HEK293 (cell line): ENCODE data around the gene TIRAP.

ENCODE experiments used
- CTCF ChIA-PET: fragments of 350-600 bp; formaldehyde crosslinking; extraction: SDS; loops from one replicate; lab custom pipeline; 2021; ENCODE audit warnings: antibody characterized with exemption; lab: Yijun Ruan, JAX
- POLR2A ChIA-PET: fragments of 300-600 bp; formaldehyde crosslinking; extraction: SDS; loops from one replicate; lab custom pipeline; 2020; ENCODE audit warnings: antibody characterized with exemption, inconsistent platforms; lab: Yijun Ruan, JAX
- H3K27ac ChIP-seq: fragments of 200-500 bp; sonication (Bioruptor generic); 2 replicates; pipeline ENCODE4 v1.5.1; 2014; ENCODE audit warnings: low read depth, low read length, control low read depth, inconsistent platforms; ENCODE audit errors: extremely low read depth
- H3K36me3 ChIP-seq, 2 experiments: fragments of 200-500 bp in 1 of 2; sonication (Bioruptor generic) in 1 of 2; 1 replicate in 1 of 2; 2 replicates in 1 of 2; pipeline ENCODE4 v1.5.1; 2014 to 2017; ENCODE audit warnings: inconsistent platforms in 2 of 2, low read length in 2 of 2; ENCODE audit not compliant: control insufficient read depth in 2 of 2, insufficient read depth in 1 of 2
- H3K4me1 ChIP-seq: fragments of 200-500 bp; sonication (Bioruptor generic); 2 replicates; pipeline ENCODE4 v1.5.1; 2014; ENCODE audit warnings: mild to moderate bottlenecking, low read length, inconsistent platforms; ENCODE audit not compliant: control insufficient read depth, insufficient read depth
- H3K4me3 ChIP-seq: 2 replicates; pipeline ENCODE4 v1.5.1; 2011; ENCODE audit warnings: low read depth, mild to moderate bottlenecking, control low read depth, low read length, moderate library complexity
- H3K9me3 ChIP-seq: fragments of 200-500 bp; sonication (Bioruptor generic); 2 replicates; pipeline ENCODE4 v1.5.1; 2014; ENCODE audit warnings: low read depth, low read length, inconsistent platforms; ENCODE audit not compliant: control insufficient read depth, insufficient read depth
- ATF2 ChIP-seq: fragments of 450-650 bp; formaldehyde crosslinking; IDR thresholded peaks from 2 replicates; pipeline ENCODE4 v1.5.1; 2016; ENCODE audit warnings: missing biosample characterization, missing genetic modification characterization, low read depth
- GFI1B ChIP-seq: fragments of 450-650 bp; formaldehyde crosslinking; IDR thresholded peaks from 2 replicates; pipeline ENCODE4 v1.5.1; 2016; ENCODE audit warnings: missing biosample characterization, missing genetic modification characterization
- GLI4 ChIP-seq: fragments of 450-650 bp; formaldehyde crosslinking; IDR thresholded peaks from 2 replicates; pipeline ENCODE4 v1.5.1; 2016; ENCODE audit warnings: missing biosample characterization, missing genetic modification characterization
- KLF9 ChIP-seq: fragments of 450-650 bp; formaldehyde crosslinking; IDR thresholded peaks from 2 replicates; pipeline ENCODE4 v1.5.1; 2016; ENCODE audit warnings: missing biosample characterization, missing genetic modification characterization, low read depth
- REPIN1 ChIP-seq: fragments of 450-650 bp; formaldehyde crosslinking; IDR thresholded peaks from 2 replicates; pipeline ENCODE4 v1.5.1; 2017; ENCODE audit warnings: missing biosample characterization, missing genetic modification characterization, low read depth
- SCRT2 ChIP-seq: fragments of 450-650 bp; formaldehyde crosslinking; IDR thresholded peaks from 2 replicates; pipeline ENCODE4 v1.5.1; 2016; ENCODE audit warnings: missing biosample characterization, missing genetic modification characterization
- ZNF335 ChIP-seq: fragments of 450-650 bp; formaldehyde crosslinking; conservative IDR thresholded peaks from 2 replicates; pipeline ENCODE4 v1.5.1; 2016; ENCODE audit warnings: missing biosample characterization, missing genetic modification characterization
- ZNF623 ChIP-seq: fragments of 450-650 bp; formaldehyde crosslinking; IDR thresholded peaks from 2 replicates; pipeline ENCODE4 v1.5.1; 2016; ENCODE audit warnings: missing biosample characterization, missing genetic modification characterization
- ZNF76 ChIP-seq: fragments of 450-650 bp; formaldehyde crosslinking; IDR thresholded peaks from 2 replicates; pipeline ENCODE4; 2016; ENCODE audit warnings: low read depth, missing biosample characterization, missing genetic modification characterization, borderline replicate concordance
- ZNF837 ChIP-seq: fragments of 450-650 bp; formaldehyde crosslinking; IDR thresholded peaks from 2 replicates; pipeline ENCODE4 v1.5.1; 2016; ENCODE audit warnings: missing biosample characterization, missing genetic modification characterization
- TF ChIP-seq, protein P1 (sequence below): fragments of 450-650 bp; formaldehyde crosslinking; IDR thresholded peaks from 2 replicates; pipeline ENCODE4 v1.5.1; 2016; ENCODE audit warnings: missing biosample characterization, missing genetic modification characterization
- TF ChIP-seq, protein P2 (sequence below): fragments of 450-650 bp; formaldehyde crosslinking; IDR thresholded peaks from 2 replicates; pipeline ENCODE4 v1.5.1; 2016; ENCODE audit warnings: missing biosample characterization, missing genetic modification characterization

The TIRAP gene

GRCh38 chr11:126337474-126338241, 54.8 kb downstream of the TIRAP start:
- TF ChIP-seq, protein P1, sequence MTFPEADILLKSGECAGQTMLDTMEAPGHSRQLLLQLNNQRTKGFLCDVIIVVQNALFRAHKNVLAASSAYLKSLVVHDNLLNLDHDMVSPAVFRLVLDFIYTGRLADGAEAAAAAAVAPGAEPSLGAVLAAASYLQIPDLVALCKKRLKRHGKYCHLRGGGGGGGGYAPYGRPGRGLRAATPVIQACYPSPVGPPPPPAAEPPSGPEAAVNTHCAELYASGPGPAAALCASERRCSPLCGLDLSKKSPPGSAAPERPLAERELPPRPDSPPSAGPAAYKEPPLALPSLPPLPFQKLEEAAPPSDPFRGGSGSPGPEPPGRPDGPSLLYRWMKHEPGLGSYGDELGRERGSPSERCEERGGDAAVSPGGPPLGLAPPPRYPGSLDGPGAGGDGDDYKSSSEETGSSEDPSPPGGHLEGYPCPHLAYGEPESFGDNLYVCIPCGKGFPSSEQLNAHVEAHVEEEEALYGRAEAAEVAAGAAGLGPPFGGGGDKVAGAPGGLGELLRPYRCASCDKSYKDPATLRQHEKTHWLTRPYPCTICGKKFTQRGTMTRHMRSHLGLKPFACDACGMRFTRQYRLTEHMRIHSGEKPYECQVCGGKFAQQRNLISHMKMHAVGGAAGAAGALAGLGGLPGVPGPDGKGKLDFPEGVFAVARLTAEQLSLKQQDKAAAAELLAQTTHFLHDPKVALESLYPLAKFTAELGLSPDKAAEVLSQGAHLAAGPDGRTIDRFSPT (tag by site-specific recombination), result no peak
- no peak for TF ChIP-seq GFI1B
- TF ChIP-seq ATF2 (tag by site-specific recombination), result no peak
- TF ChIP-seq, protein P2, sequence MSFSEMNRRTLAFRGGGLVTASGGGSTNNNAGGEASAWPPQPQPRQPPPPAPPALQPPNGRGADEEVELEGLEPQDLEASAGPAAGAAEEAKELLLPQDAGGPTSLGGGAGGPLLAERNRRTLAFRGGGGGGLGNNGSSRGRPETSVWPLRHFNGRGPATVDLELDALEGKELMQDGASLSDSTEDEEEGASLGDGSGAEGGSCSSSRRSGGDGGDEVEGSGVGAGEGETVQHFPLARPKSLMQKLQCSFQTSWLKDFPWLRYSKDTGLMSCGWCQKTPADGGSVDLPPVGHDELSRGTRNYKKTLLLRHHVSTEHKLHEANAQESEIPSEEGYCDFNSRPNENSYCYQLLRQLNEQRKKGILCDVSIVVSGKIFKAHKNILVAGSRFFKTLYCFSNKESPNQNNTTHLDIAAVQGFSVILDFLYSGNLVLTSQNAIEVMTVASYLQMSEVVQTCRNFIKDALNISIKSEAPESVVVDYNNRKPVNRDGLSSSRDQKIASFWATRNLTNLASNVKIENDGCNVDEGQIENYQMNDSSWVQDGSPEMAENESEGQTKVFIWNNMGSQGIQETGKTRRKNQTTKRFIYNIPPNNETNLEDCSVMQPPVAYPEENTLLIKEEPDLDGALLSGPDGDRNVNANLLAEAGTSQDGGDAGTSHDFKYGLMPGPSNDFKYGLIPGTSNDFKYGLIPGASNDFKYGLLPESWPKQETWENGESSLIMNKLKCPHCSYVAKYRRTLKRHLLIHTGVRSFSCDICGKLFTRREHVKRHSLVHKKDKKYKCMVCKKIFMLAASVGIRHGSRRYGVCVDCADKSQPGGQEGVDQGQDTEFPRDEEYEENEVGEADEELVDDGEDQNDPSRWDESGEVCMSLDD, result no peak
- no peak for TF ChIP-seq GLI4 (tag by site-specific recombination)
- no peak for TF ChIP-seq SCRT2 (tag by site-specific recombination)
- no peak for TF ChIP-seq ZNF335 (tag by site-specific recombination)
- TF ChIP-seq REPIN1 (tag by site-specific recombination), result no peak
- TF ChIP-seq KLF9, result no peak
- no peak for TF ChIP-seq ZNF623
- no peak for TF ChIP-seq ZNF837 (tag by site-specific recombination)
- Histone ChIP-seq H3K4me1 (no peaks in the 10 kb centered on the region), H3K36me3 (no peaks in the 10 kb centered on the region), H3K9me3 (no peaks in the 10 kb centered on the region), H3K27ac (no peak overlapping the region), H3K4me3 (no peak overlapping the region)
- ChIA-PET CTCF (interaction anchor here (0.6 to 0.9 kb wide), 3 partner anchors 27 to 102 kb away, joined by 3 to 4 read pairs (median 3); no protein-coding TSS in a partner anchor), POLR2A (no interaction called here)

- H3K4me3 ChIP-seq, result no peak overlapping the region
- no peak overlapping the region for H3K27ac ChIP-seq
- CTCF ChIA-PET, result interaction anchor here (0.8 kb wide), 1 partner anchor 101 kb away, joined by 3 read pairs; no protein-coding TSS in a partner anchor
- H3K4me1 ChIP-seq, result no peaks in the 10 kb centered on the region
- TF ChIP-seq ZNF76 (tag by site-specific recombination), result no peak
- POLR2A ChIA-PET, result no interaction called here
- H3K9me3 ChIP-seq, result no peaks in the 10 kb centered on the region
- H3K36me3 ChIP-seq, result peaks cover 0 to under 1% of the 10 kb centered on the region in 2 experiments; a peak in 1 of 3 replicates
Measured at GRCh38 chr11:126338346-126339055, 55.6 kb downstream of the TIRAP start.
